HCT116 (cell line): ENCODE measurements around the gene IL18RAP. TPM values are rescaled to one million over a fixed set of nuclear protein-coding genes. Genes with fewer than 3 reads are reported as not detected.

Experiments
- ATAC-seq: fragments of 200-7000 bp; cut with Tn5 transposase; 2 replicates; pipeline ENCODE4 v1.9.1; 2020; ENCODE audit warnings: mild to moderate bottlenecking, moderate library complexity
- BruUV-seq: library from RNA; stranded (reverse); fragments of 400-500 nt; replicated peaks from 2 replicates; lab custom pipeline; 2021; lab: Mats Ljungman, UMichigan
- CTCF ChIA-PET: fragments of 300-600 bp; sonication (Branson Sonifier 250); formaldehyde crosslinking; loops from one replicate; lab custom pipeline; 2021; ENCODE audit warnings: antibody characterized with exemption; lab: Charles Lee
- POLR2A ChIA-PET: fragments of 300-600, 350-600 bp; sonication (Branson Sonifier 250); formaldehyde crosslinking; loops from one replicate; lab custom pipeline; 2021; ENCODE audit warnings: antibody characterized with exemption; lab: Charles Lee
- RAD21 ChIA-PET, 2 experiments: fragments of 300-600 bp; sonication (Branson Sonifier 250); formaldehyde crosslinking; loops; one replicate each; lab custom pipeline; 2023; ENCODE audit warnings: low total read pairs in 2 of 2; ENCODE audit not compliant: uncharacterized antibody in 2 of 2, unreplicated experiment in 2 of 2, low non-redundant PET in 1 of 2; lab: Charles Lee
- DNase-seq: peaks from one replicate; pipeline ENCODE4 v3.0.0-alpha.2; 2010; ENCODE audit warnings: low read depth, low spot score
- H2AFZ ChIP-seq: fragments of 200-600 bp; shearing (Covaris generic), sonication (generic); 2 replicates; pipeline ENCODE4 v1.6.1; 2017; ENCODE audit warnings: low read depth, mixed run types, mixed read lengths, antibody characterized with exemption, low read length; ENCODE audit not compliant: poor library complexity, severe bottlenecking
- H3K27ac ChIP-seq: 2 replicates; pipeline ENCODE4 v1.5.1; 2012; ENCODE audit warnings: low read depth, low read length
- H3K27me3 ChIP-seq: fragments of 200-600 bp; sonication (generic); 2 replicates; pipeline ENCODE4 v1.6.1; 2016; ENCODE audit warnings: mixed run types, low read length, mixed read lengths; ENCODE audit not compliant: insufficient read depth
- H3K36me3 ChIP-seq, 2 experiments: fragments of 200-500 bp in 1 of 2; fragments of 200-600 bp in 1 of 2; sonication (Bioruptor generic) in 1 of 2; sonication (generic) in 1 of 2; 2 replicates each; pipeline versions ENCODE4 v1.5.1 to v1.6.1; 2014 to 2016; ENCODE audit warnings: low read length in 2 of 2, inconsistent platforms in 1 of 2, mixed read lengths in 1 of 2, mixed run types in 1 of 2; ENCODE audit not compliant: insufficient read depth in 2 of 2, control insufficient read depth in 1 of 2
- H3K4me1 ChIP-seq, 2 experiments: fragments of 200-600 bp in 1 of 2; sonication (generic) in 1 of 2; 2 replicates each; pipeline versions ENCODE4 v1.5.1 to v1.6.1; 2012 to 2017; ENCODE audit warnings: low read length in 2 of 2, inconsistent platforms in 1 of 2, mild to moderate bottlenecking in 1 of 2, mixed read lengths in 1 of 2, mixed run types in 1 of 2, moderate library complexity in 1 of 2; ENCODE audit not compliant: insufficient read depth in 2 of 2, control insufficient read depth in 1 of 2
- H3K4me2 ChIP-seq: fragments of 200-600 bp; sonication (generic); 2 replicates; pipeline ENCODE4 v1.6.1; 2017; ENCODE audit warnings: mixed run types, low read length, mixed read lengths
- H3K4me3 ChIP-seq, 2 experiments: fragments of 200-600 bp in 1 of 2; sonication (generic) in 1 of 2; replicated peaks in 1 of 2; 2 replicates each; pipeline ENCODE4 v1.5.1; 2011 to 2016; ENCODE audit warnings: low read length in 2 of 2, control low read depth in 1 of 2, low read depth in 1 of 2, mild to moderate bottlenecking in 1 of 2, mixed read lengths in 1 of 2, mixed run types in 1 of 2
- H3K79me2 ChIP-seq: fragments of 200-600 bp; sonication (generic); 2 replicates; pipeline ENCODE4 v1.6.1; 2017; ENCODE audit warnings: mild to moderate bottlenecking, mixed run types, low read length, moderate library complexity, mixed read lengths; ENCODE audit not compliant: insufficient read depth
- H3K9ac ChIP-seq: fragments of 200-600 bp; sonication (generic); 2 replicates; pipeline ENCODE4 v1.6.1; 2016; ENCODE audit warnings: low read length, mixed read lengths
- H3K9me2 ChIP-seq: fragments of 200-600 bp; sonication (generic), shearing (Covaris generic); 2 replicates; pipeline ENCODE4 v1.6.1; 2017; ENCODE audit warnings: mixed run types, mild to moderate bottlenecking, moderate library complexity; ENCODE audit not compliant: insufficient read depth
- H3K9me3 ChIP-seq, 2 experiments: fragments of 200-500 bp in 1 of 2; fragments of 200-600 bp in 1 of 2; sonication (Bioruptor generic) in 1 of 2; sonication (generic) in 1 of 2; 2 replicates each; pipeline ENCODE4 v1.6.1; 2014 to 2017; ENCODE audit warnings: low read length in 2 of 2, mixed read lengths in 2 of 2, inconsistent platforms in 1 of 2, low read depth in 1 of 2, mild to moderate bottlenecking in 1 of 2, mixed run types in 1 of 2, moderate library complexity in 1 of 2; ENCODE audit not compliant: control insufficient read depth in 1 of 2, insufficient read depth in 1 of 2
- H4K20me1 ChIP-seq: fragments of 200-600 bp; sonication (generic), shearing (Covaris generic); 2 replicates; pipeline ENCODE4 v1.6.1; 2017; ENCODE audit warnings: mixed run types, mild to moderate bottlenecking, moderate library complexity; ENCODE audit not compliant: insufficient read depth
- CTCF ChIP-seq, 3 experiments: fragments of 200-600 bp in 1 of 3; sonication (generic) in 1 of 3; IDR thresholded peaks in 2 of 3; conservative IDR thresholded peaks in 1 of 3; 2 replicates each; pipeline ENCODE4 v1.5.1; 2012 to 2017; ENCODE audit warnings: low read depth in 2 of 3, low read length in 2 of 3, antibody characterized with exemption in 1 of 3, borderline replicate concordance in 1 of 3, control low read depth in 1 of 3, mild to moderate bottlenecking in 1 of 3, mixed read lengths in 1 of 3, mixed run types in 1 of 3, moderate library complexity in 1 of 3; ENCODE audit not compliant: insufficient read depth in 1 of 3
- RAD21 ChIP-seq: IDR thresholded peaks from 2 replicates; pipeline ENCODE4 v1.6.1; 2012; ENCODE audit warnings: low read depth, mild to moderate bottlenecking
- SRF ChIP-seq: IDR thresholded peaks from 2 replicates; pipeline ENCODE4 v1.6.1; 2012; ENCODE audit warnings: low read depth
- YY1 ChIP-seq: IDR thresholded peaks from 2 replicates; pipeline ENCODE4 v1.6.1; 2011; ENCODE audit warnings: low read length, low read depth, moderate library complexity, mild to moderate bottlenecking; ENCODE audit not compliant: insufficient replicate concordance; ENCODE audit errors: extremely low read depth
- intact Hi-C: fragments of 100-400 bp; cut with micrococcal nuclease; formaldehyde crosslinking; loops from 2 replicates; pipeline ENCODE4 v1.10.0; 2022
- total RNA-seq: library from RNA; stranded (reverse); gene quantifications from one replicate; pipeline ENCODE4 v1.2.1, GENCODE V29; 2021; ENCODE audit not compliant: unreplicated experiment

The IL18RAP gene
- total RNA-seq, 1 experiment from 2014 or later: not detected

DNA sequence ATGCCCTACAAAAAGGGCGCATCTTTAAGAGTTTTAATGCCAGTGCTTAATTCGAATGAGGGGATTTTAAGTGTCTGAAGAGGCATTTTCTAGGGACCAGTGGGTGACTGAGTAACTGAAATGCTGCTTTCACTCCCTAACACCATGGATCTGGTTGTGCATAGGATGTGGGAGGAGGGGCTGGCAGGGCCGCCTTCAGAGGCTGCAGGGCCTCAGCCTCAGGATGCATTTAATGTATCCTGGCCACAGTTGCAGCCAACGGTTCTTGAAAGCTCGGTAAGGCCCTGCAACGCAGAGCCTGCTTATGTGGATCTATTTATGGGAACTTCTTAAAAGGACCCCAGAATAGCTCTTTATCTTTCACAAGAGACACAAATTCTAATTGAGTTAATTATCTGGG lies 25.8 kb upstream of the IL18RAP start:
- H3K9me2 ChIP-seq: no peaks in the 10 kb centered on the region
- H2AFZ ChIP-seq: no peak overlapping the region
- H3K4me1 ChIP-seq: no peaks in the 10 kb centered on the region
- no peaks in the 10 kb centered on the region for H3K27me3 ChIP-seq
- CTCF ChIA-PET: no interaction called here
- no peak for TF ChIP-seq YY1
- TF ChIP-seq RAD21: no peak
- TF ChIP-seq SRF: no peak
- TF ChIP-seq, all 23 proteins: peak for 0
- Histone ChIP-seq H3K36me3 (no peaks in the 10 kb centered on the region), H3K79me2 (no peaks in the 10 kb centered on the region), H3K27ac (no peak overlapping the region), H3K9me3 (no peaks in the 10 kb centered on the region), H4K20me1 (no peaks in the 10 kb centered on the region), H3K4me3 (no peak overlapping the region), H3K4me2 (no peak overlapping the region), H3K9ac (no peak overlapping the region)
- ChIA-PET RAD21 (no interaction called here), POLR2A (no interaction called here)
- ATAC-seq (no peak), DNase-seq (no peak)
- no TSS peak for BruUV-seq
- intact Hi-C loops: no loop called here

DNA sequence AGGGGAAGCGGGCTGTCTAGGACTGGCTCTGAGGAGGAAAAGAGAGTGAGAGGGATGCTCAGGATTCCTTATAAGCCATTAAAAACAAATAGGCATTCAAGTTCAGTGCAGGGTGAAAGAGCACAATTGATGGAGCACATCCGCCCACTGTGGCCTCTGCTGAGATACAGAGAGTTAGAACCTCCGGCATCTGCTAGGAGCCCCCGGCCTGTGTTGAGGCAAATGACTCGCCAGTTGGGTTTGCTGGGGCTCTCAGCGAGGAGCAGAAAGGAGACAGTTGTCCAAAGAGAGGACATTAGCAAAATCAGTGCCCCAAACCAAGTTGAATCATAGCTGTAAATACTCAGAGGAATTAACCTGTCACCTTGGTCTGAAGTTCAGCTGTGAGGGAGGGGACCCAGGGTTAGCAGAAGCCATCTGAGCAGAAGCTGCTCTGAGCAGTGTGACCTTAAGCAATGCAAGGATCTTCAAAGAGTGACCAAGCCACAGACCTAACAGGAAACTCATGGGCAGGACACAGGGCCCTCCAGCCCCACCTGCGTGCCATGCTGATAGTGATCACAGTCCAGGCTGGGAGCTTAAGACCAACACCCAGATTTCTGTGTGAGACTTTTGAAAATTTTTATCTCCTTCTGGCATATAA lies 23.3 kb upstream of the IL18RAP start:
- Histone ChIP-seq H3K4me1 (no peaks in the 10 kb centered on the region), H3K9me2 (no peaks in the 10 kb centered on the region), H3K27ac (no peak overlapping the region), H4K20me1 (no peaks in the 10 kb centered on the region), H3K4me2 (no peak overlapping the region), H2AFZ (no peak overlapping the region), H3K27me3 (no peaks in the 10 kb centered on the region), H3K9me3 (no peaks in the 10 kb centered on the region), H3K36me3 (no peaks in the 10 kb centered on the region), H3K9ac (no peak overlapping the region), H3K4me3 (no peak overlapping the region), H3K79me2 (no peaks in the 10 kb centered on the region)
- ChIA-PET CTCF (no interaction called here), RAD21 (no interaction called here), POLR2A (no interaction called here)
- ATAC-seq (no peak), DNase-seq (no peak)
- no peak for TF ChIP-seq CTCF (IDR thresholded peaks at IDR 0.05 in 2 of 3, conservative IDR thresholded peaks at IDR 0.05 in 1 of 3; ENCODE audit: borderline replicate concordance in 1 of 3, insufficient read depth in 1 of 3, low read depth in 2 of 3, low read length in 2 of 3)
- BruUV-seq: no TSS peak
- intact Hi-C loops: no loop called here
